Glomerular endothelial cell (primary cell): ENCODE results near the gene NOMO2. TPM values are rescaled to one million over a fixed set of nuclear protein-coding genes. Genes with fewer than 3 reads are reported as not detected.
"Not testable (repeated sequence)": the region's sequence is repeated elsewhere in the genome, so short reads cannot be mapped to it uniquely, and the experiment has no call there.

ENCODE experiments used
- DNase-seq: peaks from one replicate; pipeline ENCODE4 v3.0.0-alpha.2; 2011; ENCODE audit warnings: low read depth, low spot score; ENCODE audit errors: extremely low read depth
- total RNA-seq: library from RNA; depleted of rRNA; stranded (reverse); fragments of >200 nt; gene quantifications from 2 replicates; pipeline ENCODE4 v1.2.3, GENCODE V29; 2015

Gene NOMO2, protein sequence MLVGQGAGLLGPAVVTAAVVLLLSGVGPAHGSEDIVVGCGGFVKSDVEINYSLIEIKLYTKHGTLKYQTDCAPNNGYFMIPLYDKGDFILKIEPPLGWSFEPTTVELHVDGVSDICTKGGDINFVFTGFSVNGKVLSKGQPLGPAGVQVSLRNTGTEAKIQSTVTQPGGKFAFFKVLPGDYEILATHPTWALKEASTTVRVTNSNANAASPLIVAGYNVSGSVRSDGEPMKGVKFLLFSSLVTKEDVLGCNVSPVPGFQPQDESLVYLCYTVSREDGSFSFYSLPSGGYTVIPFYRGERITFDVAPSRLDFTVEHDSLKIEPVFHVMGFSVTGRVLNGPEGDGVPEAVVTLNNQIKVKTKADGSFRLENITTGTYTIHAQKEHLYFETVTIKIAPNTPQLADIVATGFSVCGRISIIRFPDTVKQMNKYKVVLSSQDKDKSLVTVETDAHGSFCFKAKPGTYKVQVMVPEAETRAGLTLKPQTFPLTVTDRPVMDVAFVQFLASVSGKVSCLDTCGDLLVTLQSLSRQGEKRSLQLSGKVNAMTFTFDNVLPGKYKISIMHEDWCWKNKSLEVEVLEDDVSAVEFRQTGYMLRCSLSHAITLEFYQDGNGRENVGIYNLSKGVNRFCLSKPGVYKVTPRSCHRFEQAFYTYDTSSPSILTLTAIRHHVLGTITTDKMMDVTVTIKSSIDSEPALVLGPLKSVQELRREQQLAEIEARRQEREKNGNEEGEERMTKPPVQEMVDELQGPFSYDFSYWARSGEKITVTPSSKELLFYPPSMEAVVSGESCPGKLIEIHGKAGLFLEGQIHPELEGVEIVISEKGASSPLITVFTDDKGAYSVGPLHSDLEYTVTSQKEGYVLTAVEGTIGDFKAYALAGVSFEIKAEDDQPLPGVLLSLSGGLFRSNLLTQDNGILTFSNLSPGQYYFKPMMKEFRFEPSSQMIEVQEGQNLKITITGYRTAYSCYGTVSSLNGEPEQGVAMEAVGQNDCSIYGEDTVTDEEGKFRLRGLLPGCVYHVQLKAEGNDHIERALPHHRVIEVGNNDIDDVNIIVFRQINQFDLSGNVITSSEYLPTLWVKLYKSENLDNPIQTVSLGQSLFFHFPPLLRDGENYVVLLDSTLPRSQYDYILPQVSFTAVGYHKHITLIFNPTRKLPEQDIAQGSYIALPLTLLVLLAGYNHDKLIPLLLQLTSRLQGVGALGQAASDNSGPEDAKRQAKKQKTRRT
- 200 and 248 TPM in 2 replicates for total RNA-seq

DNA sequence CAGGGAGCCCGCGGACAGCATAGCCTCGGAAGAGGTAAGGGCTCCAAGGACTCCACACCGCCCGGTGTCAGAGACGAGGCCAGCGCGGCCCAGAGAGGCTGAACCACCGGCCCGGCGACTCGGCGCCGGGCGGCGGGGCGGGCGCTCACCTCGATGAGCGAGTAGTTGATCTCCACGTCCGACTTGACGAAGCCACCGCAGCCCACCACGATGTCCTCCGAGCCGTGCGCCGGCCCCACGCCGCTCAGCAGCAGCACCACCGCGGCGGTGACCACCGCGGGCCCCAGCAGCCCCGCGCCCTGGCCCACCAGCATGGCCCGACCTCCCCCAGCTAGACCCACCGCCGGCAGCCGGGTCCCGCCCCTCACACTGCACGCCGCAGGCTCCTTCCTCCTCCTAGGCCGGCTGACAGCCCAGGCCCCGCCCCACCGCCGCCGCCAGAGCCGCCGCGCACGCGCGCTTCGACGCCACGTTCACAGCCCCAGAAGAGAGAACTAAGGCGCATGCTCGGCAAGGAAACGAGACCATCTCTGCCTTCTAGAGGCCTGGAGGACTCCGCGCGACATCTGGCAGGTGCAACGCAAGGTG lies at the start of gene NOMO2:
TSS of gene NOMO2 (minus strand) at position 371 of the 588 bp plus-strand sequence. CDS start at position 314, 57 bp downstream.
- DNase-seq: not testable (repeated sequence)

DNA sequence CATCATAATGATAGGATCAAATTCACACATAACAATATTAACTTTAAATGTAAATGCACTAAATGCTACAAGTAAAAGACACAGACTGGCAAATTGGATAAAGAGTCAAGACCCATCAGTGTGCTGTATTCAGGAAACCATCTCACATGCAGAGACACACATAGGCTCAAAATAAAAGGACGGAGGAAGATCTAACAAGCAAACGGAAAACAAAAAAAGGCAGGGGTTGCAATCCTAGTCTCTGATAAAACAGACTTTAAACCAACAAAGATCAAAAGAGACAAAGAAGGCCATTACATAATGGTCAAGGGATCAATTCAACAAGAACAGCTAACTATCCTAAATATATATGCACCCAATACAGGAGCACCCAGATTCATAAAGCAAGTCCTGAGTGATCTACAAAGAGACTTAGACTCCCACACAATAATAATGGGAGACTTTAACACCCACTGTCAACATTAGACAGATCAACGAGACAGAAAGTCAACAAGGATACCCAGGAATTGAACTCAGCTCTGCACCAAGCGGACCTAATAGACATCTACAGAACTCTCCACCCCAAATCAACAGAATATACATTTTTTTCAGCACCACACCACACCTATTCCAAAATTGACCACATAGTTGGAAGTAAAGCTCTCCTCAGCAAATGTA lies 48.4 kb upstream of the NOMO2 start:
- not testable (repeated sequence) for DNase-seq

DNA sequence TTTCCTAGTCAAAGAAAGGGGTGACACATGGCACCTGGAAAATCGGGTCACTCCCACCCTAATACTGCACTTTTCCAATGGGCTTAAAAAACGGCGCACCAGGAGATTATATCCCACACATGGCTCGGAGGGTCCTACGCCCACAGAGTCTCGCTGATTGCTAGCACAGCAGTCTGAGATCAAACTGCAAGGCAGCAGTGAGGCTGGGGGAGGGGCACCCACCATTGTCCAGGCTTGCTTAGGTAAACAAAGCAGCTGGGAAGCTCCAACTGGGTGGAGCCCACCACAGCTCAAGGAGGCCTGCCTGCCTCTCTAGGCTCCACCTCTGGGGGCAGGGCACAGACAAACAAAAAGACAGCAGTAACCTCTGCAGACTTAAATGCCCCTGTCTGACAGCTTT lies 46.4 kb upstream of the NOMO2 start:
- DNase-seq: not testable (repeated sequence)

DNA sequence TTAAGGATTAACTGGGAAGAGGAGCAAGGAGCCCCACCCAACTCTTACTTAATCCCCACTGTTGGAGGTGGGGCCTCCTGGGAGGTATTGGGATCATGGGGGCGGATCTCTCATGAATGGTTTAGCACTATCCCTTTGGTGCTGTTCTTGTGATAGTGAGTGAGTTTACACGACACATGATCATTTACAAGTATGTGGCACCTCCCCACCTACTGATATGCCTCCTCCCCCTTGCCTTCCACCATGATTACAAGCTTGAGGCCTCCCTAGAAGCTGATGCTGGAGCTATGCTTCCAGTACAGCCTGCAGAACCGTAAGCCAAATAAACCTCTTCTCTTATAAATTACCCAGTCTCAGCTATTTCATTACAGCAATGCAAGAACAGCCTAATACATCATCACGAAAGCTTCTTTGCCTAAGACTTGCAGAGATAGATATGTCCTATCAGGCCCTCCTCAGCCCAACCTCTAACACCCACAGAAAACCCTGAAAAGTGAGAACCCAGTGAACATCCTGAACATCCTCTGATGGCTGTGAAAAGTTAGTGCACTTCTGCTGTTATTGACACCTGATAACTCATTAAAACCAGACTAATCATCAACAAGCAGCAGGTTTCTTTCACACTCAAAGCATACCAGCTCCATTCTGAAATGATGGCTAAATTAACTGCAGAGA lies 41.8 kb upstream of the NOMO2 start:
- not testable (repeated sequence) for DNase-seq

DNA sequence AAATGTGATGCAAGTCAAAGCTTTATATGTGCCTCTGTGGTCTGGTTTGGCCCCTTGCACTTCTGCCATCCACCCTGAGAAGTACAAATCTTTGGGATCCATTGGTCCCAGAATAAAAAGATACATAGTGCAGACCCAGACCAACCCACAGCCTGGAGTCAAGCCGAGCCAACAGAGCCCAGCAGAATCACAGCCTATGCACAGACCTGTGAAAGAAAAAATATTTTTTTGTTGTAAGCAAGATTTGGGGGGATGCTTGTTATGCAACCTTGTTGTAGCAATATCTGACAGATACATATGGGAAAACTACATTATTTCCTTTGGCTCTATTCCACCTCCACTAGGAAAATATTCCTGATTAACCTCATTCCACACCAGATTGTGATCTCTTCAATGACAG lies 36.7 kb upstream of the NOMO2 start:
- DNase-seq: not testable (repeated sequence)

DNA sequence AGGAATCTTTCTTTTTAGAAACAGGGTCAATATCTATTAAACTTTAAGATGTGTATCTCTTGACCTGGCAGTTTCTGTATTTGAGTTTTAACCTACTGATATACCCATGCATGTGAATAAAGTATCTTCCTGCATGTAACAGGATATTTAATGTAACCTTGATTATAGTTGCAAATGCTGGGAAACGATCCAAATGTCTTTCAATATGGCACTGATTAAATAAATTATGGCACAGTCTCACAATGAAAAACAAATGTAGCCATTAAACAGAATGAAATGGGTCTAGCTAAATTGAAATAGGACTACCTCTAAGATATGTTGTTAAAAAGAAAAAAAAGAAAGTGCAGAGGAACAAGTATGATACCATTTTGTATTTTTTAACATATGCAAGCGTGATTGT lies 35.8 kb upstream of the NOMO2 start:
- not testable (repeated sequence) for DNase-seq

DNA sequence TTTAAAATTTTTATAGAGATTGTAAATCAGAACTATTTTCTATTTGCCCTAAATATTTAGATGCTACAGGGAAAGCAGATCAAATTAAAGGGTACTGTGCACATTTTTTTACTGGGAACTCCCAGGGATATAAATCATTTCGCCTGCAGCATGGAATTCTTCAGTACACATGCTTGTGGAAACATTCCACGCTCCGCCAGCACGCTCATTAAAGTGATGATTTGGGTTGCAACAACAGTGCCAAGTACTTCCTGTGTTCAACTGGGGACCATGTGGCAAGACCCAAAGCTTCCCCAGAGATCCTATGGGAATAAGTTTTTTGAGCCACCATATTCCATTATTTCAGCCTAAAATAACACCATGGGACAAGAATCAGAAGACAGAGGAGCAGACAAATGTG lies 35.4 kb upstream of the NOMO2 start:
- DNase-seq: not testable (repeated sequence)

DNA sequence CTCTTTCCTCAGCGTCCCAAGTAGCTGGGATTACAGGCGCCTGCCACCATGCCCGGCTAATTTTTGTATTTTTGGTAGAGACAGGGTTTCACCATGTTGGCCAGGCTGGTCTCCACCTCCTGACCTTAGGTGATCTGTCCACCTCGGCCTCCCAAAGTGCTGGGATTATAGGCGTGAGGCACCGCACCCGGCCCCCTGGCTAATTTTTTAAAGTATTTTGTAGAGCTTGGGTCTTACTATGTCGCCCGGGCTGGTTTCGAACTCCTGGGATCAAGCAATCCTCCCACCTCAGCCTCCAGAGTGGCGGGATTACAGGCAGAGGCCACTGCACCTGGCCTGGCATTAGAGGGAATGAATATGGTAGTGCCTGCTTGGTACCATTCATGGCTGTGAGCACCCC lies 33.9 kb upstream of the NOMO2 start:
- DNase-seq: not testable (repeated sequence)

DNA sequence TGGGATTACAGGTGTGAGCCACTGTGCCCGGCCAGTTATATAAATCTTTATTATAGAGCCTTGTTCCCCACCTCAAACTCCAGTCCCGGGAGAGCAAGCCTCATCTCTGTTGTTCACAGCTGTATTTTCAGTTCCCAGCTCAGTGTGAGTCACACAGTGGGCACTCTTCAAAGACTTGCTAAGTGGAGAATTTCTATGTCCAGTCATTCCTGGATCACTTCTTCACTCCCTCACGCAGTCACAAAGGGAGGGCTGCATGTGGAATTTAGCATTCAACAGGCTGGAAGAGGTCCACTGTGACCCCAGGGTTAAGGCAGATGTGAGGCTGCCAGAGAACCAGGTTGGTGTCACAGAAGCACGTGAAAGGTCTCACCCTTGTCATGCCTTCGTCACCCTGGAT lies 33.0 kb upstream of the NOMO2 start:
- not testable (repeated sequence) for DNase-seq

DNA sequence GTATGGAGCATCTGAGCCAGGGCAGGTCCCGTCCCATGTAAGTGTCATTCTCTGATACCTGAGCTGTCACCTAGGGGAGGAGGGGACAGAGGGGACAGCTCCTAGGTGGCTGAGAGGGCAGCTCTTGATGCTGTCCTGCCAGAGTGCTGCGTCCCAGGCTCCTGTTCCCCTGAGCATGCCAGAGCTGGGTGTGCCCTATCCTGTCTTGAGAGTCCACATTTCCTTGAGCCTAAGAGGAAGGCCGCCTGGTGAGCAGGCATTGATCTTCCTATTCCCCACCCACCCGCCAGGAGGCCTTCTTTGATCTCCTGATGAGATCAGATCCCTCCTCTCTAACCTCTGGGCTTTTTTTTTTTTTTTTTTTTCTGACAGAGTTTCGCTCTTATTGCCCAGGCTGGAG lies 32.0 kb upstream of the NOMO2 start:
- DNase-seq: not testable (repeated sequence)

DNA sequence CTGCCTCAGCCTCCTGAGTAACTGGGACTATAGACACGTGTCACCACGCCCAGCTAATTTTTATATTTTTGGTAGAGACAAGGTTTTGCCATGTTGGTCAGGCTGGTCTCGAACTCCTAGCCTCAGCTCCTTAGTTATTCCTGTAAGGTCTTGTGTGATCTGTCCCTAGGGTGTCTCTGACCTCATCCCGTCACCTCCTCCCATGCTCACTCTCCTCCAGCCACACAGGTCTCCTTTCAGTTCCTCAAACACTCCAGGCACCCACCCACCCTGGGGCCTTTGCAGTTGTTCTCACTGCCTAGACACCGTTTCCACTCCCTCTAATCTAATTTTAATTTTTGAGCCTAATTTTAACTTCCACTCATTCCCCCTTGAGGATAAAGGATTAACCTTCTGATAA lies 31.1 kb upstream of the NOMO2 start:
- not testable (repeated sequence) for DNase-seq

DNA sequence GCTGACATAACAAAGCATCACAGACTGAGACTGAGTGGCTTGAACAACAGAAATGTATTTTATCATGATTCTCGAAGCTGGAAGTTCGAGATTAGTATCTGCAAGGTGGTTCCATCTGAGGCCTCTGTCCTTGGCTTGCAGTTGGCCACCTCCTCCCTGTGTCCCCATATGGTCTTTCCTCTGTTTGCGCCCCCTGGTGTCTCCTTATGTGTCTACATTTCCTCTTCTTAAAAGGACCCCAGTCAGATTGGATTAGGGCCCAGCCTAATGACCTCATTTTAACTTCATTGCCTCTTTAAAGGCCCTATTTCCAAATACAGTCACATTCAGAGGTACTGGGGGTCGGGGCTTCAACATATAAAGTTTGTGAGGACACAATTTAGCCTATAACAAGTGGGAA lies 30.0 kb upstream of the NOMO2 start:
- not testable (repeated sequence) for DNase-seq

DNA sequence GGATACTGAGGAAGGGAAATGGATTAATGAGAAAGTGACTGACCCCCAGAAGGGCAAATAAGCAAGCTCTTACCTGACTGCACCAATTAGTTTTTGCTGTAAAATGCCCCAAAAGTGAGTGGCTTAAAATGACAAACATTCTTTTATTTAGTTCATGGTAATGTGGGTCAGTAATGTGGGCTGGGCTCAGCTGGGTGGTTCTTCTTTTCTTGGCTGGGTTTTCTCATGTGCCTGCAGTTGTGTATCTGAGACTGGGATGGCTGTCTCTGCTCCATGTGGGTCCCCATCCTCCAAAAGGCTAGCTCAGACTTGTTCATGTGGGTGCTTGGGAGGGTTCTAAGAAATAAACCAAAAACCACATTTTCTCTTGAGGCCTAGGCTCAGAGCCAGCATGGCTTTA lies 29.5 kb upstream of the NOMO2 start:
- DNase-seq: not testable (repeated sequence)

DNA sequence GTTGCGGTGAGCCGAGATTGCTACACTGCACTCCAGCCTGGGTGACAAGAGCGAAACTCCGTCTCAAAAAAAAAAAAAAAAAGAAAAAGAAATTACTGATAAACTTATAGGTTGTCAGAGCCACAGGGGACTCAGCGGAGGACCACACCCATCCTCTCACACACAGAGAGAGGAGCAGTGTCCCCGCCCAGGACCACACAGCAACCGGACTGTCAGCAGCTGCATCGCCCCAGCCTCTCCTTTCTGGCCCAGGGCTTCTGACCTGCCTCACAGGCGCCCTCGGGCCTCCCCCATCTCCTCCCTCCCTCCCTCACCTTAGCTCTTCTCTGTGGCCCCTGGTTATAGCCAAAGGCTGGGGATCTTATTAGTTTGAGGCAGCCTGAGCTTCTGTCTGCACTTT lies 27.9 kb upstream of the NOMO2 start:
- not testable (repeated sequence) for DNase-seq

DNA sequence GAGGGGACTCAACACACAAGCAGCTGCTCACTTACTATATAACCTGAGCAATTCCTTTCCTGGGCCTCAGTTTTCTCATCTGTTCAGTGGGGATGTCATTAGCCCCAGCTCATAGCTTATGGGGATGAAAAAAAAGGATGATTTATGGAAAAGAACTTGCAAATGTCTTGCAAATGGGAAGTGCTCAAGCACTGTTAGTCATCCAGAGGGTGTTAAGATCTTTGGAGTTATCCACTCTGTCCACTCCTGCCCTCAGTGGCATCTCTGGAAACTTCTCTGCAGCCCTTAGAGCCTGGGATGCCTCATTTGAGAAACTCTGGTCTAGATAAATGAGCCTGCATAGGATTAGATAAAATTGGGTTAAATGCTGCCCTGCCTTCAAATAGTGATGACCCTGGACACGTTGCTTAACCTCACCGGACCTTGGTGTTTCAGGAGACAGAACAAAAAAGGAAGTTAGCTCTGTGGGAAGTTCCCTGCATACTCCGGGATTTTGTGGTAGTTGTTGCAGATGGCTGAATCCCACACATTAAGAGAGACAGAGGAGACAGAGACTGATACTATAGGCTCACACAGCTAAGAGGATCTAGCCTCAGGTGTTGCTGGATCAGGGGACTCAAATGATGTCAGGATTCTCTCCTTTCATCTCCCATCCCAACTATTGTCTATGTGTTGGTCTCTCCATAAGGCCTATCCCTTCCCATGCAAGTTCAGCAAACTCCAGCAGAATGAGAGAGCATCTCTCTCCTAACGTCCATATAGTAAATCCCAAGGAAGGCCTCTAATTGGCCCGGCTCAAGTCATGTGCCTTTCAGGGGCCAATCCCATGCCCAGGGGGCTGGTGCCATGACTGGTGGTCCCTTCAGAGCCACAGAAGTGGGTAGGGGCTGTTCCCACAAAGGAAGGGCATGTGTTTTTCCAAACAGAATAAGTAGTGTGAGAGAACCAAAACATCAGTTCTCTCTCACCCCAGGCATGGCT lies 25.0 kb upstream of the NOMO2 start:
- DNase-seq: not testable (repeated sequence)

DNA sequence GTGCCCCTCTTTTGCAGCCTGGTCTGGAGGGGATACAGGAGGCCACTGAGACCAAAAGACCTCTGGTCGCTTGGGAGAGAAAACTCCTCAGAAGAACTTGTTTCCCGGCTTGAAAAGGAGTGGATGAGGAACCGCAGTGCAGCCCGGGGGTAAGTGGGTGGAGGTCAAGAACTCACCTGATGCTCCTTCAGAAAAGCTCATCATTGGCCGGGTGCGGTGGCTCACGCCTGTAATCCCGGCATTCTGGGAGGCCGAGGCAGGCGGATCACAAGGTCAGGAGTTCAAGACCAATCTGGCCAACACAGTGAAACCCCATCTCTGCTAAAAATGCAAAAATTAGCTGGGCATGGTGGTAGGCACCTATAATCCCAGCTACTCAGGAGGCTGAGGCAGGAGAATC lies 23.9 kb upstream of the NOMO2 start:
- DNase-seq: not testable (repeated sequence)

DNA sequence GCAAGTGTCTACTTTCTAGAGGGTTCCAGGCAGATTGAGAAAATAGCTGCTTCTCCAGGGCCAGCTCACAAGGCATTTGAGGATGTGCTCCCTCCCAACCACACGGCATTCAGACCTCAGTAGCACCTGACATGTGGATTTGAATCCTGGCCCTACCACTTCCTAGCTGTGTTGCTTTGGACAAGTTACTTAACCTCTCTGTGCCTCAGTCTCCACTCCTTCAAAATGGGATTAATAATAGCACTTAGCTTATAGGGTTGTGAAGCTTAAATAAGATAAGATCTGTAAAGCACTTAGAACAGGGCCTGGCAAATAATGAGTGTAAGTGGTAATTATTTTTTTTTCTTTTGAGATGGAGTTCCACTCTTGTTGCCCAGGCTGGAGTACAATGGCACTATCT lies 21.0 kb upstream of the NOMO2 start:
- DNase-seq: no peak

DNA sequence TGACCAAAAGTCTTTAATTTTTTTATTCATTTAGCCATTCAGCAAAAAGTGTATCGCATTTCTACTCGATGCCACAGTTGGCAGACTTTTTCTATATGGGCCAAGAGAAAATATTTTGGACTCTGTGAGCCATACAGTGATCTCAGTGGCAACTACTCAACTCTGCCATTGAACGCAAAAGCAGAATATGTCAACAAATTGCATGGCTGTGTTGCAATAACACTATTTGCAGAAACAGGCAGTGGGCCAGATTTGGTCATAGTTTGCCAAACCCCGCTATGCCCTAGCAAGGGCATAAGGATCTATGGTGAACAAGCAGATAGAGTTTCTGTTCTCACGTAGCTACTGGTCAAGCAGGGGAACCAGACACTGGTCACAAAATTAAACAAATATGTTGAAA lies 18.5 kb upstream of the NOMO2 start:
- not testable (repeated sequence) for DNase-seq
